GM19238 (cell line): ENCODE results near the gene FAM24A.
"Not testable (repeated sequence)": the region's sequence is repeated elsewhere in the genome, so short reads cannot be mapped to it uniquely, and the experiment has no call there.

Source experiments
- DNase-seq: peaks from one replicate; pipeline ENCODE4 v3.0.0; 2011; ENCODE audit warnings: low spot score; ENCODE audit not compliant: insufficient read length

Gene FAM24A, protein sequence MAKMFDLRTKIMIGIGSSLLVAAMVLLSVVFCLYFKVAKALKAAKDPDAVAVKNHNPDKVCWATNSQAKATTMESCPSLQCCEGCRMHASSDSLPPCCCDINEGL

GRCh38 chr10:122910310-122910709 is at the start of gene FAM24A:
Gene FAM24A, plus strand, starts transcription at chr10:122910610. Its CDS starts 1,025 bp downstream, at chr10:122911635.
- no peak for DNase-seq

DNA sequence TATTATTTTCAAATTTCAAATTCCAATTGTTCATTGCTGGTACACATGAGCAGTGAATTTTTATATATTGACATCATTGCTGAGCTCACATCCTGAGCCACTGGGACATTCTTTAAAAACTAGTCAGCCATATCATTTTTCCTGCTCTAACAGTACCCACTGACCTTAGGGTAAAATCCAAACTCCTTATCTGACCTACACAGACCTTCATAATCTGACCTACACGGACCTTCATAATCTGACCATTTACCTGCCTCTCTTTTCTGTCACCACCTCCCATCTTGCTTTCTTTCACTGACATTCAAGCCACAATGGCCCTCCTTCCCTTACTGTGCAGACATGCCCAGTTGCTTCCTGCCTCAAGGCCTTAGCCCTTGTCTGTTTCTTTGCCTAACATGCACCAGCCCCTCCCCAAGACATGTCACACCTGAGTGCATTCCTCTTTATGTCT is 48.7 kb upstream of the FAM24A start:
- no peak for DNase-seq

DNA sequence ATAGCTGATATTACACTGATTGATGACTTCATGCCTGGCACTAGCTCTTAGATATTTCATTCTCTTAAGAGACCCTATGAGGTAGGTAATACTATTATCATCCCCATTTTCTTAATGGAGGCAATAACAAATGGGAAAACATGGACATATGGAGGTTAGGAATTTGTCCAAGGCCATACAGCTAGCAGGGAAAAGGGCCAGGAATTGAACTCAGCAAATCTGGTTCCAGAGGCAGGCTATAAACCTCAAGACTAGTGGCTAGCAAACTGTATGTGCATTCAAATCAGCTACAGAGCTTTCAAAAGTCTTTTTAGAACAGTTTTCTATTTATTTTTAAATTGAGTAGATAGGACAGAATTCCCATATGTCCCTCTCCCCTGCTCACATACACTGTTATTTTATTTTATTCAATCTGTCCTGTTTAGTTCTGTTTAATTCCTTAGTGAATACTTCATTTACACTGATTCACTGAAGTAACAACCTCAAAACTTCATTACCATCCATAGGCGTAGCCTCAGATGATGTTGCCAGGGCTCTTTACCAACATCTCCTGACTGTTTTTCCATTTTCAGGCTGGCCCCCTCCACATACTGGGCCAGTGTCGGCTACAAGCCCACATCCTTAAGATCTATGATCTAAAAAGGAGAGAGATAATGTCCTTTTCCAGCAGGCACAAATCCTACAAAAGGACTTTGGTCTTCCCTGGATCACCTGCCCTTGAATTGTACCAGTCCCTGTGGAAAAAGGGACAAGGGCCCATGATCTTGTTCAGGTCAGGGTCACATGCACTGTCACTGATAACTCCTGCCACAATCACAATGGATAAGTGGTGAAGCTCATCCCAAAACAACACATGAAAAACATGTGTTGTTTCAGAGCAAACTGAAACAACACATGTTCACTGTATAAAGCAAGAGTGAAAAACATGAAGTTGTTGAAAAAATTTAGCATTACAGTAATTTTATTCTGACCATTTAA is 46.9 kb upstream of the FAM24A start:
- DNase-seq = no peak

DNA sequence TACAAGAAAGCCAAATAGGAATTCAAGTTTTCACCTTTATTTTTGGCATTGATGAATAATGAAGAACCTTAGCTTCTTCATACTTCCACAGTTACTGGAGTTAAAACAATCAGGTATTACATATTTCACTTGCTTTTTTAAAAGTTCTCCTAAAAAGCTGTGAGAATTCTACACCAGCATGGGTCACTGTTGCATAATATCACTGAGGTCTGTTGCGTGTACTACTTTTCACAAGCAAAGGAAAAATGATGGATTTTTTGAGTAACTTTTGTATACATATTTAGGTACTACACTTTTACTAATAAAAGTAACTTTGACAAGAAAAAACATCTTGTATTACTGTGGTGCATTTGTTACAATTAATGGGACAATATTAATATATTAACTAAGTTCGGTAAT is 46.2 kb upstream of the FAM24A start:
- DNase-seq = no peak

DNA sequence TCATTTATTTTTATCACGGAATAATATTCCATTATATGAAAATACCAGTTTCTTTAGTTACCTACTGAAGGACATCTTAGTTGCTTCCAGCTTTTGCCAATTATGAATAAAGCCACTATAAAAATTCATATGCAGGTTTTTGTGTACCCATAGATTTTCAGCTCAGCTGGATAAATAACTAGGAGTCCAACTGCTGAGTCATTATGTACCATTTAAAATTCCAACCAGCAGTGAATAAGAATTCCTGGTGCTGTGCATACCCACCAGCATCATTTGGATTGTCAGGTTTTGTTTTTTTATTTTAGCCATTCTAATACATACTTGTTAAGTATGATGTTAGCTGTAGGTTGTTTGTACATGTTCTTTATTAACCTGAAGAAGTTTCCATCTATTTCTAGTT is 45.5 kb upstream of the FAM24A start:
- DNase-seq = no peak

GRCh38 chr10:122866757-122867482 is 43.5 kb upstream of the FAM24A start:
- DNase-seq = not testable (repeated sequence)

DNA sequence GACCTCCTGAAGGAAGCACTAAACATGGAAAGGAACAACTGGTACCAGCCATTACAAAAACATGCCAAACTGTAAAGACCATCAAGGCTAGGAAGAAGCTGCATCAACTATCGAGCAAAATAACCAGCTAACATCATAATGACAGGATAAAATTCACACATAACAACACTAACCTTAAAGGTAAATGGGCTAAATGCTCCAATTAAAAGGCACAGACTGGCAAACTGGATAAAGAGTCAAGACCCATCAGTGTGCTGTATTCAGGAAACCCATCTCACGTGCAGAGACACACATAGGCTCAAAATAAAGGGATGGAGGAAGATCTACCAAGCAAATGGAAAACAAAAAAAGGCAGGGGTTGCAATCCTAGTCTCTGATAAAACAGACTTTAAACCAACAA is 41.6 kb upstream of the FAM24A start:
- DNase-seq = not testable (repeated sequence)

DNA sequence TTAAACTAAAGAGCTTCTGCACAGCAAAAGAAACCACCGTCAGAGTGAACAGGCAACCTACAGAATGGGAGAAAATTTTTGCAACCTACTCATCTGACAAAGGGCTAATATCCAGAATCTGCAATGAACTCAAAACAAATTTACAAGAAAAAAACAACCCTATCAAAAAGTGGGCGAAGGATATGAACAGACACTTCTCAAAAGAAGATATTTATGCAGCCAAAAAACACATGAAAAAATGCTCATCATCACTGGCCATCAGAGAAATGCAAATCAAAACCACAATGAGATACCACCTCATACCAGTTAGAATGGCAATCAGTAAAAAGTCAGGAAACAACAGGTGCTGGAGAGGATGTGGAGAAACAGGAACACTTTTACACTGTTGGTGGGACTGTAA is 38.5 kb upstream of the FAM24A start:
- not testable (repeated sequence) for DNase-seq

DNA sequence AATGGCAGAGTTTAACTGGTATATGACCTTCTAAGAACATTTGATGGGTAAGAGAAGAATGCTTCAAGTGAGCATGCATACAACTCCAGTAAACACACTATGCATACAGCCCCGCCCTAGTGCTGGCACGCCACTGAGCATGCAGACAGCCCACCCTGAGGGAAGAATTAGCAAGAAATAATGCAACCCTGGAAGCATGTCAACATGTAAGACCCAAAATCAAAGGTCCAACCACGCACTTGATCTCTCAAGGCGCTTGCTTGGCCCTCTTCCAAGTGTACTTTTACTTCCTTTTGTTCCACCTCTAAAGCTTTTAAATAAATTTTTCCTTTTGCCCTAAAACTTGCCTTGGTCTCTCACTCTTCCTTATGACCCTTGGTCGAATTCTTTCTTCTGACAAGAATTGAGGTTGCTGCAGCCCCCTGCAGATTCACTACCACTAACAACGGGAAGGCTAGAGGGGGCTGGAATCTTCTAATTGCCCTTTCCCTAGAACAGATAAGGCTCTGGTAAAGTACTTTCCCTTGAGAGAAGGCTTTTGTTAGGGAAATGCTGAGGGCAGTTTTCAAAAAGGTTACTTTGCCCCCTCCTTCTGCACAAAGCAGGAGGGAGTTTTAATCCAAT is 34.5 kb upstream of the FAM24A start:
- DNase-seq = no peak

- DNase-seq = no peak
Observed at GRCh38 chr10:122876467-122876855, 33.9 kb upstream of the FAM24A start.

GRCh38 chr10:122877264-122877663 is 33.1 kb upstream of the FAM24A start:
- no peak for DNase-seq

DNA sequence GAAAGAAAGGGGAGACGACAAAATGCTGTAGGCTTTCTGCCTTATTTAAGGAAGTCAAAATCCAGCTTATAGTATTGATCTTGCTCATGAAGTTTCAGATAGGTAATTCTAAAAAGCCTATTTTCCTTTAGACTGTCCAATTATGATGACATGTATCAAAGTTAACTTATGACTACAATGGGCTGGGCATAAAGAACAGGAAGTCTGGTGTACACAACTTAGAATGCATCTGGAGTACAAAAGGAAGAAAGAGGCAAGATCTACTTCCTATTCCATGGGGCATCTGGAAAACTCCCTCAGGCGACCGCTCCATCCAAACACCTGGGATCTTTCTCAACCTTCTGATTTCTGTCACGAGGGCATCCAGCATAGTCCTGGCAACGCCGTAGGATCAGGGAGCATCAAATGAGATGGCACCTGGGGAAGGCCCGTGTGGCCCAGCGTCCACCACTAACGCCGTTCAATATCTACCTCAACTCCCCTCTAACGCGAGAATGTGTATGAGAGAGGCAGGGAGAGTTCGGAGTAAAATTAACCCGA is 31.5 kb upstream of the FAM24A start:
- DNase-seq = no peak

DNA sequence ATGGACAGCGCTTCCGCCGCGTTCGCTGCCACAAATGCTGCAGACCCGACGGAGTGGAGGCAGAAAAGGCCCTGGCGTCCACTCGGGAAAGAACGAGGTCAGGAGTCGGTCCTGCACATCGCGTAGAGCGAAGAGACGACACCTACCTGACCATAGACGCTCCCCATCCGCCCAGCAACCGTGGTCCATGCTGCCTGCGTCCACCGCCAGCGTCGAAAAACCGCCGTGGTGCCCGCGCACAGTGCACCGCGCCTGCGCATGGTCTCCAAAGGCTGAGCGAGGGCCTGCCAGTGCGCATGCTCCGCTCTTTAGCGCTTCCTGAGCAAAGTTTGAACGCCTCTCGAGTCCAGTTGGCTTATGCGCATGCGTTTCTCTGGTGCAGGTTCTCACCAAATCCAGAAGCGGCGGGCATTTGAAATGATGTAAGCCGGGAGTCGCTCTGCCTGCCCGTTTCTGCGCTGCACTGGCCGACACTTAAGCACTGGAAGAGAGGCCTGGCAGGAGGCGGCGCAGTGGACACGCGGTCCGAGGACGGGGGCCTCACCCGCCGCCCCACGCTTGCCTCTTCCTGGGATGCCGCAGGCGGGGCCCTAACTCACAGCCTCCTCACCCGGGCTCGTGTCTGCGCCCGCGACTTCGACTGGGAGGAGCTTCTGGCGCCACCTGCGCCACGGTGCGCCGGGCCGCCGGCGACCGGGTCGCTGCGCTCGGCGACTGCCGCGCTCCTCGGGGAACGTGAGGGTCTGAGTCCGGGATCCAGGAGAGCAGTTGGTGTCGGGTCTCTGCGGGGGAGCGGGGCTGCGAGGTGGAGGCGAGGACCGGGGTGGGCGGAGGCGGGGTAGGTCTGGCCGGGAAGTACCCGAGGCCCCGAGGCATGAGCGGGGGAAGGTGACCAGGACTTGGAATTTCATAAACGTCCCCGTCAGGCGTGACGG is 30.8 kb upstream of the FAM24A start, which contains the start of gene FAM24B:
Gene FAM24B, minus strand, starts transcription at position 243 of the 935 bp plus-strand sequence. CDS start 29,066 bp downstream, outside the sequence.
- DNase-seq = peak; percentile 70

- DNase-seq = no peak
Observed at GRCh38 chr10:122882766-122883165, 27.6 kb upstream of the FAM24A start.

DNA sequence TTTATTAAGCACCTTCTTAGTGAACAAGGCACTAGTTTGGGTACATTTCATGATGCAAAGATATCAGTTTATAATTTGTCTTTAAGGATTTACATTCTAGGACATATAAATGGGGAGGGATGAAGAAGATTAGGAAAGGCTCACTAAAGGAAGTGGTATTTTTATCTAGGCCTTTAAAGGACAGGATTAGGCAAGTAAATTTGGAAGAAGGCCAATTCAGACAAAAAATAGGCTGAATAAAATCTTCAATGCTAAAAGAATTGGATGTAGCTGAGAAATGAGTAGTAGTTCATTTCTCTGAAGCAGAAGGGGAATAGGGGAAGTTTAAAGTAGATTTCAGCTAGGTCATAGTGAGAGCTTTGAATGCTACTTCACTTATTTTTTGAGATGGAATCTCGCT is 26.2 kb upstream of the FAM24A start:
- no peak for DNase-seq

DNA sequence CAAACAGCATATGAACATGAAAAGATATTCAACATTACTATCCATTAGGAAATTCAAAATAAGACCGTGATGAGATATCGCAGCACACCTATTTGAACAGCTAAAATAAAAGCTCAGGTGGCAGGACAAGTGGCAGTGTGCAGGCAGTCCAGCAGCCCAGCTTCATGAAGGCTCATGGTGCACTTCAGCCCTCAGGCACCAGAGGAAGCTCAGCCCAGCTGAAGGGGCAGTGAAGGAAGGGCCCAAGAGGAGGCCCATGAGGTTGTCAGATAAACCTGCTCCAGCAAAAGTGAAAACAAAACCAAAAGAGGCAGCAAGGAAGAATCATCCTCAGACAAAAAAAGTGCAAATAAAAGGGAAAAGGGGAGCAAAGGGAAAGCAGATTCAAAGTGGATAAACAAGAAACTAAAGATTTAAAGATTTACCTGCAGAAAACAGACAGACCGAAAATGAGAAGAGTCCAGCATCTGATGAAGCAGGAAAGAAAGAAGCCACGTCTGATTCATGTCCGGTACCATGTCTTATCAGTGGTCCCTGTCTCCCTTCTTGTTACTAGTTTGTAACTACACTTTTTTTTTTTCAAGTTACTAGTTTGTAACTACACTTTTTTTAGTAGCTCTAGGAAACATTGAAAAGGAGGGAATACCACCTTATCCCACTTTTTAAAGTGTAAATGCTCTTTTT is 16.0 kb upstream of the FAM24A start:
- no peak for DNase-seq

DNA sequence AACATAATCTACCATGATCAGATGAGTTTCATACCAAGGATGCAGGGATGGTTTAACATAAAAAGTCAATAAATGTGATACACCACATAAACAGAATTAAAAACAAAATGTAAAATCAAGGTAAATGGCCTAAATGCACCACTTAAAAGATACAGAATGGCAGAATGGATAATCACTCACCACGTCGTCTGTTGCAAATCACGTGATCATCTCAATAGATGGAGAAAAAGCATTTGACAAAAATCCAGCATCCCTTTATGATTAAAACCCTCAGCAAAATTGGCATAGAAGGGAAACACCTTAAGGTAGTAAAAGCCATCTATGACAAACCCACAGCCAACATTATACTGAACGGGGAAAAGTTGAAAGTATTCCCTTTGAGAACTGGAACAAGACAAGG is 6.5 kb upstream of the FAM24A start:
- DNase-seq = not testable (repeated sequence)

GRCh38 chr10:122911889-122912484 is 1.6 kb downstream of the FAM24A start:
- peak; percentile 4 for DNase-seq

GRCh38 chr10:122915700-122916099 is 5.3 kb downstream of the FAM24A start:
- no peak for DNase-seq
